Kasumi-1 (cell line): Measurements from ENCODE around the gene PLEKHA1.

Experiments used
- DNase-seq, 2 experiments: peaks; one replicate each; lab custom pipeline; 2025; lab: John Stamatoyannopoulos, UW

The PLEKHA1 gene

DNA sequence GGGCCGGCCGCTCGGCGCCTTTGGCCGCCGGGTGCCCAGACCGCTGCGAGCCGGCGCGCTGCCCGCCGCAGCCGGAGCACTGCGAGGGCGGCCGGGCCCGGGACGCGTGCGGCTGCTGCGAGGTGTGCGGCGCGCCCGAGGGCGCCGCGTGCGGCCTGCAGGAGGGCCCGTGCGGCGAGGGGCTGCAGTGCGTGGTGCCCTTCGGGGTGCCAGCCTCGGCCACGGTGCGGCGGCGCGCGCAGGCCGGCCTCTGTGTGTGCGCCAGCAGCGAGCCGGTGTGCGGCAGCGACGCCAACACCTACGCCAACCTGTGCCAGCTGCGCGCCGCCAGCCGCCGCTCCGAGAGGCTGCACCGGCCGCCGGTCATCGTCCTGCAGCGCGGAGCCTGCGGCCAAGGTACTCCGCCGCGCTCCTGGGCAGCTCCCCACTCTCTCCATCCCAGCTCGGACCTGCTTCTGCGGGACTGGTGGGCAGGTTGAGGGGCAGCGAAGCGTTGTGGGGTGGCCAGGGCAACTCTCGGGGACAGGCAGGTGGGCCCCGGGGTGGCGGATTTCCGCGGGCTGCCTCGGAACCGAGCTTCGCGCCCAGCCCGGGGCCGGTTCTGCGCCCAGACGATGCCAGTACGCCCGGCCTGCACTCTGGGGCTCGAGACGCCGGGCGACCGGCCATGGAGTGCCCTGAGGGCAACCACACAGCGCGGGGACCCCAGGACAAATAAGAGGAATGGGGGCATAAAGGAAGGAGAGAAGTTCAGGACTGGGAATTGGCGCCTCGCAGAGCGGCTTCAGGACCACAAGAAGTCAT lies 87.4 kb downstream of the PLEKHA1 start:
- no peak for DNase-seq

DNA sequence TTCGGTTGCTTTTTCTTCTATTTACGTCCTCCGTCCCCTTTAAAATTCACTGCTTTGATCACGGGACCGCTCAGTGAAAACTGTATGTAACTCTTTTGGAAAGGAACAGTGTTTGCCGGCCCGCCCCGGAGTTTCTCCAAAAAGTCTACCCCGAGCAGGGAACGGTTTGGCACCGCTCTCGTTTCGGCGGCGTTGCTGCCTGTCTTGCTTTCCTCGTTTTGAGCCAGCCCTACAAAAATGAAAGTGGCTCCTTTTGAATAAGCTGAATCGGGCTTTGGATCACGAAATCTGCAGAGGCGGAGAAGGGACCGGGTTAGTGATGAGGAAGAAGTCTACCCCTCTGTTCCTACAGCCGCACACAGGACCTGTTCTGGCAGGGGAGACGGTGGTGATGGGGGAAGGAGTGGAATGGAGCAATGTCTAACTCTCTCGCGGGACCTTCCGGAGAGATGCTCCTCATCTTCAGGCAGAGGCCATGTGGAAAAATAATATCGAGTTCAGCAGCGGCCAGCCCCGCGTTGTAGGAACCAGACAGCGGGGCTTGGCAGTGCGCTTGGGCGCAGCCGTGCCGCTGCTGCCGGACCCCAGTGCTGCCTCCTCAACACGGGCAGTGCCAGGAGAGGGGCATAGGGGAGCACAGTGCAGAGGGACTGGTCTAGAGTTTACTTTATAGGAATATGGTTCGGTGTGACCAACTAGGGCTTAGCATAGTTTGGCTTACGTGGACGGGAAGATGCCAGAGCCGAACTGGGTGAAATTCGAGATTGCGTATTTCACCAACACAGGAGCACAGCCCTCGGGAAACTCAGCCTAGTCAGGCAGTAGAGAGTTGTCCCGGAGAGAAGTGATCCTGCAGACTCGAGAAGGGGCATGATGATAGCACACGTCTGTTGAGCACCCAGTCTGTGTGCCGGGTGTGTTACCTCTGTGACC lies 88.3 kb downstream of the PLEKHA1 start:
- no peak for DNase-seq

DNA sequence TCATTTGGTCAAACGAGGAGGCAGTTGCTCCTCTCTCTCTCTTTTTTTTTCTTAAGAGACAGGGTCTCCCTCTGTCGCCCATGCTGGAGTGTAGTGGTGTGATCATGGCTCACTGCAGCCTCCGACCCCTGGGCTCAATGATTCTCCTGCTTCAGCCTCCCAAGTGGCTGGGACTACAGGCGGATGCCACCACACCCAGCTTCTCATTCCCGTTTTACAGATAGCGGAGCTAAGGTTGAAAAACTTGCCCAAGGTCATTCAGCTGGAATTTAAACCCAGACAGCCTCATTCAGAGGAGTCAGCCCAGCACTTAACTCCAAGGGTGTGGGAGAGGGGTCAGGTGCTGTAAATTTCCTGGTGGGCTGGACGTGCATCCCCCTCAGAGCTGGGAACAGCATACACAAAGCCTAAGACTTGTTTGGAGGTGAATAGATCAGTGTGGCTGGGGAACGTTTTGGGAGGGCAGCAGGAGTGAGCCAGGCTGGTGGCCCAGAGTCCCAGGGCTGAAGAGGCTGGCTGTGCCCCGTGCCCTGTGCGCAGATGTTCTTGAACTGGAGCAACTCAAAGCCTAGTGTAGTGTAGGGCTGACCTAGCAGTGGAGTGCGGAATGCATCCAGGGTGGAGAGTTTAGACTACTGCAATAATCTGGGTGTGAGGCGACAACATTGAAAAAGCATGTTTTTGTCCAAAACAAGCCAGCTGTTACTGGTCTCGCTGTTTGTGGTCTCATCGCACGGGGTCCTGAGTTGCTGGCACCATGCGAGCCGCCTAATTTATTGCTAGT lies 89.2 kb downstream of the PLEKHA1 start:
- no peak for DNase-seq

DNA sequence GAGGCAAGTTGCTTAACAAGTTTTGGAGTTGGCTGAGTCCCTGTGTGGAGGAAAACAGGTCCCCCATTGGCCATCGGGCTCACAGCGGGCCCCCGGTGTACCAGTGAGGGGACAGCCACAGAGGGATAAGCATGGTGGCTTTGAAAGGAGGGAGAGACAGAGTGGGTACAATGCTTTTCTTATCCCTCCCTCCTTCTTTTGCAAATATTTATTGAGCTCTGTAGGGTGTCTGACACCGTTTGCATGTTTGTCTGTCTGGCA lies 89.7 kb downstream of the PLEKHA1 start:
- no peak for DNase-seq

- no peak for DNase-seq
Measured at GRCh38 chr10:122464586-122464985, 90.1 kb downstream of the PLEKHA1 start.

DNA sequence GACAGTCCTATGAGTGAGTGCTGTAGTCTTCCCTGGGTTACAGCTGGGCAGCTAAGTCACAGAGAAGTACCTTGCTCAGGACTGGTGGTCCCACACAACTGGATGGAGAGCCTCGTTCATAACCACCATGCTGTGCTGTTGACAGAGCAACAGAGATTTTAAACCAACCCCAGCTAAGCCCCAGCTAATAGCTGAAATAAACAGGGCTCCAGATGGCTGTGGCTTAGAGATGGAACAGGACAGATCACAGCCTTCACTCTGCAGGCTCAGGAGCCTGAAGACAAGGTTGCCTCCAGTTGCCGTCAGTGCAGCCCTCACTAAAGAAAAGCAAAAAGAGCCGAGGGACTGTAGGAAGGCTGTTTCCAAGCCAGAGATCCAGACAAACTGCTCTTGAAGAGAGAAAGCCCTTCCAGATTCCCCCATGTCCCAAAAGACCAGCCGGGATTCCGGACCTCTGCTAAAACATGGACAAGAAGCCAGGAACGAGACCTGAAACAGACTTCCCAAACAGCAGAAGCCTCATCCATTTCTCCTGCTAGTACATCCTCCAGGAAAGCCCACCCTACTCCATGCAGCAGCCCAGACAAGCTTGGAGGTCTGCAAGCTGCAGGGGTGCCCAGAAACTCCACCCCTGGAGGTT lies 91.0 kb downstream of the PLEKHA1 start:
- no peak for DNase-seq

GRCh38 chr10:122466951-122467381 lies 92.5 kb downstream of the PLEKHA1 start:
- no peak for DNase-seq

- no peak for DNase-seq
Measured at GRCh38 chr10:122467701-122468100, 93.2 kb downstream of the PLEKHA1 start.

- DNase-seq: no peak
Measured at GRCh38 chr10:122468307-122468925, 93.9 kb downstream of the PLEKHA1 start.

GRCh38 chr10:122468926-122469781 lies 94.6 kb downstream of the PLEKHA1 start:
- no peak for DNase-seq

DNA sequence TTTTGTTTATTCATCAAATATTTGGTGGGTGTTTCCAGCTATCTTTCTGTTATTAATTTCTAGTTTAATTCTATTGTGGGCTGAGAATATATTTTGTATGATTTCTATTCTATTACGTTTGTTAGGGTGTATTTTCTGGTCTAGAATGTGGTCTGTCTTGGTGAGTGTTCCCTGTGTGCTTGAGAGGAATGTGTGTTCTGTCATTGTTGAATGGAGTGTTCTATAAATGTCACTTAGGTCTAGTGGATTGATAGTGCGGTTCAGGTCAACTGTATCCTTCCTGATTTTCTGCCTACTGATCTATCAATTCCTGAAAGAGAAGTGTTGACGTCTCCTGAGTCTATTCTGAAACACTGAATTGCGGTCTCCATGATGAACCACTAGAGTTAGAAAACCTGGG lies 95.3 kb downstream of the PLEKHA1 start:
- no peak for DNase-seq

GRCh38 chr10:122471531-122472177 lies 97.1 kb downstream of the PLEKHA1 start:
- no peak for DNase-seq

DNA sequence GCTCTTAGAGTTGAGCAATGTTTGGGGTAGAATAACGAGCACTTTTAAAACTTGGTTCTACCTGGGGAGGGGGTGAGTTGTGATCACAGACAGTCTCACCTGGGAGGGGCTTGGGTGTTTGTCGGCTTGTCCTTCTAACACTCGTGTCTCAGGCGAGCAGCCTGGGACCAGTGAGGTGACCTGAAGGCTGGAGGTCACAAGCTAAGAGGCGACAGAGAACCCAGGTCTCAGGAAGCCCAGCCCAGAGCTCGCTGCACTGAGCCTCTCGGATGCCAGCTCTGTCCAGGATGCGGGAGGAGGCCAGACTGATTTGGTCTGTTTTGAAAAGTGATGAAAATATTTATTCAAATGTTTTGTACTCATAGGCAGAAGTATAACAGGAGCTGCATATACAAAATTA lies 98.6 kb downstream of the PLEKHA1 start:
- no peak for DNase-seq

DNA sequence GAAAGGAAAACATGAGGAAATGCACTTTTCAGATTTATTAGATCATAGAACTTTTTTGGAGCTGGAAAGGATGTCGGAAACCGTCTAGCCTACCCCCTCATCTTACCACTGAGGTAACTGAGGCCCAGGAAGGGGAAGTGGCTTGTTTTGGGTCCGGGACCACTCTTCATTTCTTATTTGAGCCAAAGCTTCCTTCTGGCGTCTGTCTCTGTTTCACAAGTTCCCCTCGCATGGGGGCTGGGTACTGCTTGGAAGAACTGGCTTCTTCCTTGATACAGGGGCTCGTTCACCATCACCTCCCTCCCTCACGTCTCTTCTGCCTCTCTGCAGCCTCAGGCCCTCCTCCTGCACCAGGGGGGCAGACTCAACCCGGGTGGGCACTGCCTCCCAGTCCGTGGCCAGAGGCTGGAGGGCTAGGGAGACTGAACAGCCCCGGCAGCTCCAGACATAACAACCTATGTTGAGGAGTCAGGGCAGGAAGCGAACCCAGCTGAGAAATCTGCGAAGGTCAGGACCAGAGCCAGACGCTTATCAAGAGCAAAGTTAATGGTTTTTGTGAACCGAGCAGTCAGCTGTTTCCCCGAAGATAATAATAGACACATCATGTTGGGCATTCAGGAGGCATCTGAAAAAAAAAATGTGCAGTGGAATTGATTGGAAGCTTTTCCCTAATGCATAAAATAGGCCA lies 99.8 kb downstream of the PLEKHA1 start:
- no peak for DNase-seq

GRCh38 chr10:122475100-122475499 lies 100.6 kb downstream of the PLEKHA1 start:
- no peak for DNase-seq

DNA sequence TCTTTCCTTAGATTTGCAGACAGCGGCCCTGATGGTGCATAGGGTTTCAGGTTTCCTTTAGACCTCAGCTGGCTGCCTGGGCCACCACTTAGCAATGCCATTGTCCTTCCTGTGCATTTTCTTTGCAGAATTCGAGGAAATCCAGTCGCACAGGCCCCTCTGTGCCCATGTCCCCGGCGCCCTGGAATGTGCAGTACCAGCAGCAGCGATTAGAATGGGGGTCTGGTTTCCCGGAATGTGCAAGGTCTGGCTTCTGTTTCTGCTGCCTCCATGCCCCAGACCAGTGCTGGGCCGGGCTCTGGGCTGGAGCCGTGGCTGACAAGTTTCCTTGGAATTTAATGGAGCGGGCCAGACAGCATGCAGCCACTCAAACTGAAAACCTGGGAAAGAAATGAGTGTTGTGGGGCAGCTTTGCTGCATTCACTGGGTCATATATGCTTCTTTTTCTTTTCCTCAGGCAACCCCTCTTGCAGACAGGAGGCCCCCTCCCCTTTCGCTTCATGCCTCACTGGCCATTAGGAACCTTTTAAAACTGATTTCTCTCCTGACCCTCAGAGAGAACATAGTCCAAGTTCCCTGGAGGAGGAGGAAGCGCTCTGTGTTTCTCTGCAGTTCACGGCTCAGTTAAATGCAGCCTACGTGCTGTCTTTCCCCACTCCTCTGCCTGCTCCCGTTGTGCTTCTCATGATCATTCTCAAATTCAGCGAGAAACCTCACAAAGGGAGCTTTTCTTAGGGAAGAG lies 101.3 kb downstream of the PLEKHA1 start:
- DNase-seq: no peak

GRCh38 chr10:122476333-122476695 lies 101.8 kb downstream of the PLEKHA1 start:
- no peak for DNase-seq

DNA sequence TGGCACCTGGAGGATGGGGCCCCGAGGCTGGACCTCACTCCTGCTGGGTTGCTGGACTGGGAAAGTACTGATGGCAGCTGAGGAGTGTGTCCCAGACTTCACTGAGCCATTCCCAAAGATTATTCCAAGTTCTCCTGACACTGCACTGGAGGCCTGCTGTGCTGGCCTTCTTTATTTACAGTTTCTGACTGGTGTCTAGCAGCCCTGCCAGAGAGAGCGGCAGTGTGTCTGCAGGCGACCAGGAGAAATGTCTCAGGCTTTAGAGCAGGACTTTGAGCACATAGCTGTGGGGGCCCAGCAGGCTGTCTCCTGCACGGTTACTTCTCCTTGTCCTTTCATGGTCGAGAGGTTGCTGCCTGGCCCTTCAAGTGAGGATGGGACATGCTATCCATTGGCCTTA lies 102.9 kb downstream of the PLEKHA1 start:
- no peak for DNase-seq

DNA sequence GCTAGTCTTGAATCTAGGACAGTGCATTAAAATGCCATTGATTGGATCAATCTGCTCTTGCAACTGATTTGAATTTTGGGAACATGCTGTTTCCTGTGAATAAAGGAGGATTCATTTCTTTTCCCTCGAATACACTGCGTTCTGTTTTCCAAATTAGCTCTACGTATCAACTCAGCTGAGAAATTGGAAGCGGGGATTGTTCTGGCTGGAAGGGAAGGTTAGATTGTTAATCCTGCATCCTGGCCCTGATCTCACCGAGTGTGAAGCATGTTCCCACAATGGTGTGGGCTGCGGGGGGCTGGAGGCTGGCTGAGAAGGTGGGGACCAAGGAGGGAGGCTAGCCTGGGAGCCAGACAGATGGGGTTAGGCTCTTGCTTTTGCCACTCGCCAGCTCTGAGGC lies 104.5 kb downstream of the PLEKHA1 start:
- DNase-seq: no peak
